Gastroesophageal sphincter (tissue), 4 donors: ENCODE measurements around the gene KIAA0408. TPM values are rescaled to one million over a fixed set of nuclear protein-coding genes. Genes with fewer than 3 reads are reported as not detected.

ENCODE experiments used
- ATAC-seq: fragments of 150-250 bp; one replicate; pipeline ENCODE4 v1.9.1; 2016; ENCODE audit warnings: mild to moderate bottlenecking, moderate library complexity
- H3K27ac ChIP-seq, 4 donors: fragments of 200-600 bp; sonication (generic) in 3 of 4; 1 replicate in 3 of 4; 2 replicates in 1 of 4; pipeline ENCODE4 v1.5.1; 2016 to 2019
- H3K27me3 ChIP-seq: fragments of 200-600 bp; sonication (generic); one replicate; pipeline ENCODE4 v1.5.1; 2019
- H3K36me3 ChIP-seq, 2 donors: fragments of 200-600 bp; sonication (generic); one replicate each; pipeline ENCODE4 v1.5.1; 2019; ENCODE audit warnings: control low read depth in 1 of 2
- H3K4me1 ChIP-seq, 3 donors: fragments of 200-600 bp; sonication (generic); 1 replicate in 2 of 3; 2 replicates in 1 of 3; pipeline ENCODE4 v1.5.1; 2016 to 2019; ENCODE audit warnings: control low read depth in 2 of 3
- H3K4me3 ChIP-seq, 2 donors: fragments of 200-600 bp; sonication (generic); one replicate each; pipeline ENCODE4 v1.5.1; 2019; ENCODE audit warnings: mild to moderate bottlenecking in 1 of 2, moderate library complexity in 1 of 2
- H3K9me3 ChIP-seq, 3 donors: fragments of 200-600 bp; sonication (generic); one replicate each; pipeline ENCODE4 v1.5.1; 2017 to 2019; ENCODE audit warnings: control low read depth in 2 of 3
- CTCF ChIP-seq, 4 experiments: fragments of 200-600 bp in 2 of 4; fragments of 450-650 bp in 2 of 4; sonication (generic) in 1 of 4; IDR thresholded peaks; one replicate each; pipeline ENCODE4 v1.5.1; 2017 to 2019; ENCODE audit warnings: antibody characterized with exemption in 4 of 4, mild to moderate bottlenecking in 2 of 4, moderate library complexity in 2 of 4
- EP300 ChIP-seq: sonication (generic); formaldehyde crosslinking; IDR thresholded peaks from one replicate; pipeline ENCODE4 v1.6.1; 2017; ENCODE audit warnings: antibody characterized with exemption, mild to moderate bottlenecking
- POLR2A ChIP-seq, 2 donors: fragments of 450-650 bp; IDR thresholded peaks; one replicate each; pipeline ENCODE4 v1.6.1; 2017; ENCODE audit warnings: antibody characterized with exemption in 2 of 2, mild to moderate bottlenecking in 2 of 2, moderate library complexity in 1 of 2
- POLR2AphosphoS5 ChIP-seq: sonication (generic); formaldehyde crosslinking; IDR thresholded peaks from one replicate; pipeline ENCODE4 v1.6.1; 2017; ENCODE audit warnings: antibody characterized with exemption
- WGBS, 2 donors: methylation state at CpG; one replicate each; pipeline ENCODE4 v1.1.5; 2018; ENCODE audit warnings: low coverage in 1 of 2; 5-methylcytosine and 5-hydroxymethylcytosine counted together
- total RNA-seq, 4 donors: library from RNA; depleted of rRNA; stranded (reverse); fragments of >200 nt; gene quantifications; one replicate each; pipeline ENCODE4 v1.1.0, GENCODE V29; 2016

KIAA0408 gene
- total RNA-seq, 4 donors from 2014 or later = 25.2 to 83.3 (median 47.8) TPM

DNA sequence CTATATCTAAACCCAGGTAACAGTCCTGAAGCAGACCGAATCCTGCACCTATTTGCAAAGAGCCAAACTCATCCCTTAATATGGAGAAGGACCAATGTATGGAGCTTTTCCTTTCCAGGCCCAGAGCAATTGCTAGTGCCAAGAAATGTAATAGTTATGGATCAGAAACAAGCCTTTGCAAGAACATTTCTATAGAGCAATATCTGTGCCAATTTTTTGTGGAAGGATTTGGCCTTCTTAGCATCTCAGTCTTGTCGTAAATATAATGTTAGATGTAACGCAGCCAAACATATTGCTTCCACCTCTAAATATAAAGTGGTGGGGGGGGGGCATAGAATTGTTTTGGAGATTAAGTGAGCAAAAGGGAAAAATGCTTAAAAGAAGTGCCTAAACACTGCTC, 2.7 kb downstream of the KIAA0408 start:
- ATAC-seq = no peak
- H3K4me1 ChIP-seq = peaks cover 0 to 74% (median 15%) of the 10 kb centered on the region in 3 donors
- peak overlapping the region; percentile 89 to 100 (median 90) for H3K27ac ChIP-seq
- peak overlapping the region; percentile 57 to 100 for H3K4me3 ChIP-seq
- WGBS, 2 donors = 15 to 39% methylated on average over 3 of the region's 3 CpGs
- H3K36me3 ChIP-seq = no peaks in the 10 kb centered on the region
- TF ChIP-seq POLR2AphosphoS5 = no peak
- no peak for TF ChIP-seq POLR2A (IDR thresholded peaks at IDR 0.05)
- TF ChIP-seq EP300 = no peak
- no peak for TF ChIP-seq CTCF (IDR thresholded peaks at IDR 0.05)
- H3K27me3 ChIP-seq = no peaks in the 10 kb centered on the region
- H3K9me3 ChIP-seq = no peaks in the 10 kb centered on the region

DNA sequence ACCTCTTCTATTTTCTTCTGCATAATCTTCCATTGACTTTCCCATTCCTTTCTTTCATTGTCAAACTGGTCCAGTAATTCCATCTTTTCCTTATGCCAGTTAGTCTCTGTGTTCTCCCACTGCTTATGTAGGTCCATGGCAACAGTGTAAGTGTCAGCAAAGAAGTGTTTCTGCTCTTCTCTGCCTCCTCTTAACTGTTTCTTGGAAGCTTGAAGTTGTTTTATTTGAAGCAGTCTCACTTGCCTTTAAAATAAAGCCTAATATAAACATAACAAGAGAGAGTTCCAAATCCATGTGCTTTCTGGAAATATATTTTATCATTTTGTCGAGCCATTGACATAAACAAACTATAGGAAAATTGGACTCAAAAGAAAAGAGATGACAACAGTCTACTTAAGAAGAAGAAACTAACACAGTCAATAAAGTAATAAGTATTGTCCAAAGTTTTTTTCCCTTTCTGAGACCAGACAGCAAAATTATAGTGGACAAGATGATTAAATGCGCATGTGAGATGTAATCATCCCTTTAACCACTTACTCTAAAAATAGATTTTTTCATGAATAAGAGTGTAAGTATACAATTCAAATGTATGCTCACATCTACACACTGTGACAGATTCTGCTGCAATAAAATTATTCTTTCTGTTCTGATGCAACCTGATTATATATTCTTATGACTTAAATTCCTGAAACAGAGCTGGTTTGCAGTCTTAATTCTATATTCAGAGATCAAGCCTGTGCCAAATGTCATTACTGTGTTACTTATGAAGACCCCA, 5.2 kb downstream of the KIAA0408 start:
- Histone ChIP-seq H3K4me3 (peak overlapping the region; percentile 57 to 100), H3K9me3 (no peaks in the 10 kb centered on the region), H3K27ac (peak overlapping the region; percentile 89 to 100 (median 90)), H3K4me1 (peaks cover 0 to 81% (median 11%) of the 10 kb centered on the region in 3 donors), H3K27me3 (no peaks in the 10 kb centered on the region), H3K36me3 (no peaks in the 10 kb centered on the region)
- 19 to 37% methylated on average over 2 of the region's 2 CpGs for WGBS, 2 donors
- TF ChIP-seq POLR2AphosphoS5 (no peak), EP300 (no peak), CTCF (IDR thresholded peaks at IDR 0.05) (no peak), POLR2A (IDR thresholded peaks at IDR 0.05) (no peak)
- ATAC-seq = no peak

DNA sequence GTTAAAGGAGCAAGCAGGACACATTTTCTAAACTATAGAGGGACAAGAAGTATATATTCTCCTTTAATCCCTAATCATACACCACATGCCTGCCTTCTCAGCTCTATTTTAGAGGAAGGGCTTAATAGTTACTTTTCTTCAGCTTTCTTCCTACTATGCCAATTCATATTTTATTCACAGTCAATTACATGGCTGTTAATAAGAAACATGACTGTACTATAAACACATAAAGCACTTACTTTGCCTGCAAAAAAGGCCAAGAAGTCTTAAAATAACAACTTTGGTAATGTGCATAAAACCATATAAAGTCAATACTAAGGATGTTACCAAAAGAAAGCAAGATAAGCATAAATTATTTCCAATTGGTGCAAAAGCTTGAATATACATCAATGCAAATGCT, 6.4 kb downstream of the KIAA0408 start:
- Histone ChIP-seq H3K4me3 (peak overlapping the region; percentile 7 to 57), H3K27me3 (no peaks in the 10 kb centered on the region), H3K27ac (peak overlapping the region; percentile 73 to 90 (median 89)), H3K4me1 (peaks cover 0 to 89% (median 11%) of the 10 kb centered on the region in 3 donors), H3K9me3 (no peaks in the 10 kb centered on the region), H3K36me3 (peaks cover 0 to 2% of the 10 kb centered on the region in 2 donors)
- TF ChIP-seq CTCF (IDR thresholded peaks at IDR 0.05) (no peak), POLR2A (IDR thresholded peaks at IDR 0.05) (no peak), EP300 (no peak), POLR2AphosphoS5 (no peak)
- no peak for ATAC-seq

- no peak for ATAC-seq
- WGBS, 2 donors = 93 to 95% methylated on average over 3 of the region's 3 CpGs
- no peaks in the 10 kb centered on the region for H3K9me3 ChIP-seq
- TF ChIP-seq POLR2AphosphoS5 = no peak
- no peak for TF ChIP-seq POLR2A (IDR thresholded peaks at IDR 0.05)
- TF ChIP-seq EP300 = no peak
- no peak for TF ChIP-seq CTCF (IDR thresholded peaks at IDR 0.05)
- H3K27ac ChIP-seq = peak overlapping the region in 3 of 4 donors; percentile 72 to 89 (median 89)
- H3K4me3 ChIP-seq = no peak overlapping the region
- peaks cover 0 to 16% of the 10 kb centered on the region in 2 donors for H3K36me3 ChIP-seq
- H3K27me3 ChIP-seq = no peaks in the 10 kb centered on the region
- H3K4me1 ChIP-seq = peaks cover 0 to 86% (median 11%) of the 10 kb centered on the region in 3 donors
Measured at GRCh38 chr6:127451388-127451787, 7.8 kb downstream of the KIAA0408 start.

- TF ChIP-seq EP300 = no peak
- no peak for TF ChIP-seq POLR2A (IDR thresholded peaks at IDR 0.05)
- TF ChIP-seq CTCF (IDR thresholded peaks at IDR 0.05) = no peak
- no peak for TF ChIP-seq POLR2AphosphoS5
- no peak for ATAC-seq
- peaks cover 0 to 30% of the 10 kb centered on the region in 2 donors for H3K36me3 ChIP-seq
- H3K27me3 ChIP-seq = no peaks in the 10 kb centered on the region
- H3K4me3 ChIP-seq = no peak overlapping the region
- peak overlapping the region in 3 of 4 donors; percentile 16 to 29 (median 22) for H3K27ac ChIP-seq
- peaks cover 0 to 76% (median 7%) of the 10 kb centered on the region in 3 donors for H3K4me1 ChIP-seq
- no peaks in the 10 kb centered on the region for H3K9me3 ChIP-seq
Measured at GRCh38 chr6:127447780-127448179, 11.4 kb downstream of the KIAA0408 start.
